HepG2 (cell line): ENCODE data around the gene ADPRH. TPM values are rescaled to one million over a fixed set of nuclear protein-coding genes. Genes with fewer than 3 reads are reported as not detected.

Experiments used
- ATAC-seq: fragments of 200-7000 bp; cut with Tn5 transposase; 3 replicates; pipeline ENCODE4 v1.9.1; 2020; ENCODE audit warnings: mild to moderate bottlenecking, moderate library complexity
- BruUV-seq: library from RNA; stranded (reverse); fragments of 400-500 nt; replicated peaks from 2 replicates; lab custom pipeline; 2021; lab: Mats Ljungman, UMichigan
- CTCF ChIA-PET: fragments of 300-600 bp; formaldehyde crosslinking; extraction: SDS; loops from one replicate; lab custom pipeline; 2021; ENCODE audit warnings: low total read pairs, inconsistent platforms, low intra/inter-chr PET ratio; lab: Yijun Ruan, JAX
- POLR2A ChIA-PET: fragments of 350-600 bp; sonication (Branson Sonifier 250); formaldehyde crosslinking; loops from one replicate; lab custom pipeline; 2020; ENCODE audit warnings: antibody characterized with exemption, inconsistent platforms; lab: Yijun Ruan, JAX
- DNase-seq: peaks from one replicate; pipeline ENCODE4 v3.0.0-alpha.2; 2015; ENCODE audit warnings: low spot score
- FAIRE-seq: peaks from 3 replicates; lab custom pipeline; 2011; peaks lifted over from hg19 to GRCh38; lab: Jason Lieb, UNC
- H2AFZ ChIP-seq: one replicate; pipeline ENCODE4 v1.6.1; 2011; ENCODE audit warnings: low read length, inconsistent platforms
- H3K27ac ChIP-seq: fragments of 300-600 bp; 3 replicates; pipeline ENCODE4 v1.8.0; 2011; ENCODE audit warnings: mixed run types, mild to moderate bottlenecking, mixed read lengths, low read length, inconsistent platforms; ENCODE audit not compliant: insufficient read depth; ENCODE audit errors: extremely low read length
- H3K27me3 ChIP-seq, 2 experiments: fragments of 200-600 bp in 1 of 2; 2 replicates in 1 of 2; 3 replicates in 1 of 2; pipeline versions ENCODE4 v1.6.0 to v1.8.0; 2011; ENCODE audit warnings: low read length in 2 of 2, mild to moderate bottlenecking in 2 of 2, moderate library complexity in 2 of 2, inconsistent platforms in 1 of 2; ENCODE audit not compliant: insufficient read depth in 2 of 2, control insufficient read depth in 1 of 2
- H3K36me3 ChIP-seq, 2 experiments: fragments of 200-600 bp in 1 of 2; replicated peaks in 1 of 2; 2 replicates in 1 of 2; 3 replicates in 1 of 2; pipeline versions ENCODE4 v1.5.1 to v1.8.0; 2011; ENCODE audit warnings: low read length in 2 of 2, inconsistent platforms in 1 of 2; ENCODE audit not compliant: insufficient read depth in 2 of 2, control insufficient read depth in 1 of 2
- H3K4me1 ChIP-seq: 2 replicates; pipeline ENCODE4 v1.5.1; 2012; ENCODE audit warnings: low read length, inconsistent platforms; ENCODE audit not compliant: insufficient read depth
- H3K4me2 ChIP-seq: 2 replicates; pipeline ENCODE4 v1.6.0; 2011; ENCODE audit warnings: low read depth, low read length, inconsistent platforms
- H3K4me3 ChIP-seq, 3 experiments: fragments of 200-600 bp in 1 of 3; sonication (generic), shearing (Covaris generic) in 1 of 3; replicated peaks in 1 of 3; 2 replicates each; pipeline ENCODE4 v1.5.1; 2011 to 2016; ENCODE audit warnings: low read length in 3 of 3, inconsistent platforms in 2 of 3, low read depth in 2 of 3, mild to moderate bottlenecking in 2 of 3, control low read depth in 1 of 3, mixed read lengths in 1 of 3; ENCODE audit not compliant: insufficient read depth in 1 of 3
- H3K79me2 ChIP-seq: one replicate; pipeline ENCODE4 v1.6.1; 2011; ENCODE audit warnings: low read length, inconsistent platforms; ENCODE audit not compliant: insufficient read depth
- H3K9ac ChIP-seq: 2 replicates; pipeline ENCODE4 v1.6.0; 2011; ENCODE audit warnings: mild to moderate bottlenecking, low read depth, low read length, inconsistent platforms; ENCODE audit not compliant: insufficient read depth
- H3K9me3 ChIP-seq: 2 replicates; pipeline ENCODE4 v1.5.1; 2012; ENCODE audit warnings: mild to moderate bottlenecking, low read length
- H4K20me1 ChIP-seq: 2 replicates; pipeline ENCODE4 v1.6.0; 2011; ENCODE audit warnings: inconsistent platforms, mild to moderate bottlenecking, low read length, moderate library complexity; ENCODE audit not compliant: insufficient read depth
- ARNT ChIP-seq: fragments of 450-650 bp; IDR thresholded peaks from 2 replicates; pipeline ENCODE4 v1.6.1; 2017
- CBX2 ChIP-seq, 2 experiments: fragments of 200-600 bp in 1 of 2; sonication (generic); formaldehyde crosslinking in 1 of 2; IDR thresholded peaks; 2 replicates each; pipeline versions ENCODE4 v1.7.0 to v1.8.1; 2018 to 2022; ENCODE audit warnings: low read depth in 2 of 2, low read length in 1 of 2, mild to moderate bottlenecking in 1 of 2, missing genetic modification reagents in 1 of 2
- DPF2 ChIP-seq: sonication (generic); formaldehyde crosslinking; IDR thresholded peaks from 2 replicates; pipeline ENCODE4 v1.4.0; 2020; ENCODE audit warnings: mild to moderate bottlenecking, low read depth, missing genetic modification reagents, borderline replicate concordance
- FOXJ3 ChIP-seq: sonication (generic); formaldehyde crosslinking; IDR thresholded peaks from 2 replicates; pipeline ENCODE4 v1.4.0; 2020; ENCODE audit warnings: missing genetic modification reagents, mild to moderate bottlenecking, borderline replicate concordance
- GFI1 ChIP-seq: sonication (generic); formaldehyde crosslinking; IDR thresholded peaks from 2 replicates; pipeline ENCODE4 v1.5.0; 2020; ENCODE audit warnings: missing genetic modification reagents, mild to moderate bottlenecking, borderline replicate concordance
- SP140L ChIP-seq: sonication (generic); formaldehyde crosslinking; IDR thresholded peaks from 2 replicates; pipeline ENCODE4 v1.4.0; 2020; ENCODE audit warnings: missing genetic modification reagents, borderline replicate concordance
- ZBTB42 ChIP-seq: sonication (generic); formaldehyde crosslinking; IDR thresholded peaks from 2 replicates; pipeline ENCODE4 v1.5.0; 2020; ENCODE audit warnings: mild to moderate bottlenecking, missing genetic modification reagents
- ZFYVE20 ChIP-seq: sonication (generic); formaldehyde crosslinking; IDR thresholded peaks from 2 replicates; pipeline ENCODE4 v1.8.0; 2023; ENCODE audit warnings: low read depth, mild to moderate bottlenecking, moderate library complexity, missing genetic modification reagents, borderline replicate concordance
- ZNF232 ChIP-seq: sonication (generic); formaldehyde crosslinking; IDR thresholded peaks from 2 replicates; pipeline ENCODE4 v1.4.0; 2020; ENCODE audit warnings: missing genetic modification reagents, borderline replicate concordance
- ZNF296 ChIP-seq: sonication (generic); formaldehyde crosslinking; conservative IDR thresholded peaks from 2 replicates; pipeline ENCODE4 v1.5.0; 2020; ENCODE audit warnings: mild to moderate bottlenecking, missing genetic modification reagents
- ZNF777 ChIP-seq: sonication (generic); formaldehyde crosslinking; IDR thresholded peaks from 2 replicates; pipeline ENCODE4 v1.4.0; 2020; ENCODE audit warnings: missing genetic modification reagents
- ZSCAN9 ChIP-seq: IDR thresholded peaks from 2 replicates; pipeline ENCODE4 v1.6.1; 2016; ENCODE audit warnings: borderline replicate concordance
- WGBS: methylation state at CpG from one replicate; pipeline ENCODE4 v1.1.6; 2017; ENCODE audit warnings: low lambda C conversion rate; 5-methylcytosine and 5-hydroxymethylcytosine counted together
- in situ Hi-C: cut with HindIII; loops from 2 replicates; pipeline ENCODE4 v1.10.0; 2017; ENCODE audit warnings: low pct_unique_long_range_greater_than_20kb; ENCODE audit not compliant: extremely low pct_ligation_motif_present
- intact Hi-C: fragments of 100-400 bp; cut with micrococcal nuclease; formaldehyde crosslinking; loops from one replicate; pipeline ENCODE4 v1.10.0; 2022; ENCODE audit not compliant: unreplicated experiment
- polyA plus RNA-seq, 8 experiments: library from polyadenylated mRNA; depleted of rRNA in 3 of 8; stranded (reverse) in 7 of 8; unstranded in 1 of 8; fragments of >200 nt; fragmentation: Illumina TruSeq in 4 of 8; extraction: Trizol in 4 of 8; gene quantifications; 2 replicates each; pipeline versions ENCODE4 v1.2.1 to v1.2.3, GENCODE V29; 2011 to 2016; ENCODE audit warnings: low read depth in 4 of 8, missing spikeins in 1 of 8, mixed read lengths in 1 of 8; ENCODE audit not compliant: insufficient read depth in 1 of 8
- total RNA-seq, 5 experiments: library from RNA; depleted of rRNA; stranded (reverse); fragments of >200 nt; fragmentation: Illumina TruSeq; extraction: Trizol; gene quantifications; 2 replicates each; pipeline ENCODE4 v1.2.3, GENCODE V29; 2016; ENCODE audit warnings: low read depth in 1 of 5

Gene ADPRH
- total and polyA plus RNA-seq, 2 of the 13 experiments (the other 11 are each of a cell fraction or from before 2014, with no cell fraction given), result 0.01 to 0.15 TPM

DNA sequence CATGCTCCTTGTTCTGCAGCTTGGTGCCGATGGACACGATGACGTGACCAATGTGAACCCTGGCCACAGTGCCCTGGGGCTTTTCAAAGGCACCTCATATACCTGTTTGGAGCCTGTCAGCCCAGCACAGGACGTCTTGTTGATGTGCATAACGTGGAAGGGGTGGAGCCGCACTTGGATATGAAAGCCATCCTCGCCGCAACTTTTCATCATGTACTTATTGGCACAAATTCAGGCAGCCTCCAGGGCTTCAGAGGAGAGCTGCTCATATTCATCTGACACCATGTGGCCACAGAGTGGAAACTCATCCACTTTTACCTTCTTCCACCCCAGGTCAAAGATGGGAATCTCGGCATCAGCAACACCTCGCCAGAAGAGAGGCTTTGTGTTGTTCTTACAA lies 56.4 kb downstream of the ADPRH start (continued):
- TF ChIP-seq ZNF296 (CRISPR knock-in tag) (no peak), ZSCAN9 (no peak), ZNF777 (no peak), SP140L (CRISPR knock-in tag) (no peak), ARNT (no peak), DPF2 (CRISPR knock-in tag) (no peak)

DNA sequence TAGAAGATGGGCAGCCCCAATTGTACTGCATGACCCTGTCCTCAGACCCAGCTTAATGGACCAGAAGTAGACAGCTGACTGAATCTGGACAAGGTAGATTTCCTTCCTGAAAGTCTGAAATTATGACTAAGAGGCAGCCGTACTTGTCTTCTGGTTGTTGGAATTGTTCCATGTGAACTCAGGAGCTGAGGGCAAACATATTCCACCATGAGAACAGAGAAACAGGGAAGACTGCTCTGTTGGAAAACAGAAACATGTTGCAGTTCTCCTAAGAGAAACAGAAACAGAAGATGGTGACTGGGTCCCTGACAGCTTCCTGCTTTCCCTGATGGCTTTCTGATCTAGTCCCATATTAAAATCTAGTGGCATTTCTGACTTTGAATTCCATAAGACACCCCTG lies 57.0 kb downstream of the ADPRH start:
- TF ChIP-seq GFI1 (CRISPR knock-in tag), result no peak
- no peak for TF ChIP-seq ZNF232 (CRISPR knock-in tag)
- no peak for TF ChIP-seq ZFYVE20 (CRISPR knock-in tag)
- no peak for TF ChIP-seq FOXJ3 (CRISPR knock-in tag)
- no peak for TF ChIP-seq ZBTB42
- no peak for TF ChIP-seq CBX2 (IDR thresholded peaks at IDR 0.05; ENCODE audit: low read depth, low read length)
- no peak for TF ChIP-seq CBX2 (CRISPR knock-in tag; IDR thresholded peaks at IDR 0.05; ENCODE audit: low read depth)
- in situ Hi-C loops, result no loop called here
- DNase-seq, result no peak
- no peaks in the 10 kb centered on the region for H3K27me3 ChIP-seq
- intact Hi-C loops, result no loop called here
- ChIA-PET POLR2A (no interaction called here), CTCF (no interaction called here)
- BruUV-seq, result no TSS peak
- ATAC-seq, result no peak
- no peaks in the 10 kb centered on the region for H3K9me3 ChIP-seq
- no peaks in the 10 kb centered on the region for H3K4me1 ChIP-seq
- H4K20me1 ChIP-seq, result no peaks in the 10 kb centered on the region
- H3K4me2 ChIP-seq, result no peak overlapping the region
- H2AFZ ChIP-seq, result no peak overlapping the region
- FAIRE-seq, result no peak
- H3K36me3 ChIP-seq, result no peaks in the 10 kb centered on the region
- H3K4me3 ChIP-seq, result no peak overlapping the region
- no peak overlapping the region for H3K9ac ChIP-seq
- H3K79me2 ChIP-seq, result no peaks in the 10 kb centered on the region
- no peak overlapping the region for H3K27ac ChIP-seq
- WGBS, result 12% methylated on average over 1 of the region's 1 CpG
